ENCODE measurements around the gene FGR.

Gene FGR

GRCh38 chr1:27588256-27589232, 46.4 kb downstream of the FGR start:
- Histone ChIP-seq H3K27me3 (ENCODE audit: low read depth, low read length) (no peaks in the 10 kb centered on the region), H3K9me3 (ENCODE audit: control insufficient read depth in 1 of 2, low read length in 2 of 2) (no peaks in the 10 kb centered on the region), H3K4me3 (ENCODE audit: low read depth in 1 of 2, low read length in 2 of 2) (no peak overlapping the region), H3K4me1 (ENCODE audit: control insufficient read depth in 1 of 2, insufficient read depth in 2 of 2, low read length in 2 of 2) (peaks cover 17 to 66% of the 10 kb centered on the region in 2 donors), H3K27ac (ENCODE audit: low read length) (no peak overlapping the region), H3K36me3 (ENCODE audit: control insufficient read depth in 1 of 2, insufficient read depth in 2 of 2, low read length in 2 of 2) (peaks cover 0 to 3% of the 10 kb centered on the region in 2 donors)

- H3K36me3 ChIP-seq (ENCODE audit: control insufficient read depth in 1 of 2, insufficient read depth in 2 of 2, low read length in 2 of 2) = no peaks in the 10 kb centered on the region
- no peak overlapping the region for H3K4me3 ChIP-seq (ENCODE audit: low read depth in 1 of 2, low read length in 2 of 2)
- no peaks in the 10 kb centered on the region for H3K9me3 ChIP-seq (ENCODE audit: control insufficient read depth in 1 of 2, low read length in 2 of 2)
- H3K27me3 ChIP-seq (ENCODE audit: low read depth, low read length) = no peaks in the 10 kb centered on the region
- no peak overlapping the region for H3K27ac ChIP-seq (ENCODE audit: low read length)
- peaks cover 4 to 52% of the 10 kb centered on the region in 2 donors for H3K4me1 ChIP-seq (ENCODE audit: control insufficient read depth in 1 of 2, insufficient read depth in 2 of 2, low read length in 2 of 2)
Observed at GRCh38 chr1:27585684-27586083, 49.3 kb downstream of the FGR start.

DNA sequence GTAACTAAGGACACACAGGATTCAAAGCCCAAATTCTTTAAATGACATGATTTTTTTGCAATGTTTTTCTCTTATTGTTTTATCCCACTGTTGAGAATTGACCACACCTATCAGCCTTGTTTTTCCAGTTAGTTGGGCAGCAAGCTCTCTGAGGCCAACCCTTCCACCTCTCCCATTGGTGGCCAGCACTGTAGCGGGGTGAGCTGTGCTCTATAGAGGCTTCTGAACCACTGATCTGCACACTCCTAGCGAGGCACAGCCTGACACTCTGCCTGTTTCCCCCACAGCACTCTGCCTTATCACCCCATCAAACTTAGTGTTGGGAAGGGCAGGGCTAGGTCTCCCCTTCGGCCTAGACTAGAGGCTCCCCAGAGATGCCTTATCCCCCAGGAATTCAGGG, 50.5 kb downstream of the FGR start:
- Histone ChIP-seq H3K27me3 (ENCODE audit: low read depth, low read length) (no peaks in the 10 kb centered on the region), H3K4me1 (ENCODE audit: control insufficient read depth in 1 of 2, insufficient read depth in 2 of 2, low read length in 2 of 2) (peaks cover 0 to 40% of the 10 kb centered on the region in 2 donors), H3K27ac (ENCODE audit: low read length) (no peak overlapping the region), H3K36me3 (ENCODE audit: control insufficient read depth in 1 of 2, insufficient read depth in 2 of 2, low read length in 2 of 2) (no peaks in the 10 kb centered on the region), H3K4me3 (ENCODE audit: low read depth in 1 of 2, low read length in 2 of 2) (no peak overlapping the region), H3K9me3 (ENCODE audit: control insufficient read depth in 1 of 2, low read length in 2 of 2) (no peaks in the 10 kb centered on the region)

DNA sequence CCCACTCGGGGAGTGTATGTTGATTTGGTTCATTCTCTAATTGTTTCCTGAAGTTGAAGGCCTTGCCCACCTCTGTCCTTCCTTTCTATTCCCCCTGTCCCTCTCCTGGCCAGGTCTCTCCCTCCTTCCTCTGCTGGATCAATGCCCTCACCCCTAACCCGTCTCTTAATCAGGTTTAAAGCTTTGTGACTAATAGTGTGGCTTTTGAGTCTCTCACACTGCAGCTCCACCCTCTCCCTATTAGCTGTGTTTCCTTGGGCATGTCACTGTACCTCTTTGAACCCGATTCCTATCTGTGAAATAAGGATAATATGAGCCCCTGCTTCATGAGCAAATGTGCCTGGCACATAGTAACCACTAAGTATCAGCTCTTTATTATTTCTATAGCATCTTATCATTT, 51.5 kb downstream of the FGR start:
- Histone ChIP-seq H3K4me1 (ENCODE audit: control insufficient read depth in 1 of 2, insufficient read depth in 2 of 2, low read length in 2 of 2) (peaks cover 0 to 30% of the 10 kb centered on the region in 2 donors), H3K4me3 (ENCODE audit: low read depth in 1 of 2, low read length in 2 of 2) (no peak overlapping the region), H3K9me3 (ENCODE audit: control insufficient read depth in 1 of 2, low read length in 2 of 2) (no peaks in the 10 kb centered on the region), H3K27me3 (ENCODE audit: low read depth, low read length) (no peaks in the 10 kb centered on the region), H3K36me3 (ENCODE audit: control insufficient read depth in 1 of 2, insufficient read depth in 2 of 2, low read length in 2 of 2) (no peaks in the 10 kb centered on the region), H3K27ac (ENCODE audit: low read length) (no peak overlapping the region)

DNA sequence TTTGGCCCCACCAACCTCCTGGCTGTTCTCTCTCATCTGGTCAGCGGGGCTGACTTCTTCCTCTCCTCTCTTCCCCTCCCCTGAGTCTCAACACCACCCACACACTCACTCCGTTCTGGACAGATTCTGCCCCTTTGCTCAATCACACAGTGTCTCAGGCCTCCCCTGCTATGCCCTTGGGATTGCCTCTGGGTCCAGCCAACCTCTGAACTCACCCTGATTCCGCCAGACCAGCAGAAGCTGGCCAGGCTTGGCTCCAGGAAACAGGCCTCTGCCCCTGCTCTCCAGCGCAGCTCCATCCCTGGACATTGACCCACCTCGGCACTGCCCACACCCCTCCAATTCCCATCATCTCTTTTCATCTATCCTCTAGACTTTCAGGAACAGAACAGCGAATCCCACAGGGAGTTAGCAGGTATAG, 53.2 kb downstream of the FGR start:
- peaks cover 0 to 21% of the 10 kb centered on the region in 2 donors for H3K4me1 ChIP-seq (ENCODE audit: control insufficient read depth in 1 of 2, insufficient read depth in 2 of 2, low read length in 2 of 2)
- H3K27ac ChIP-seq (ENCODE audit: low read length) = no peak overlapping the region
- no peaks in the 10 kb centered on the region for H3K36me3 ChIP-seq (ENCODE audit: control insufficient read depth in 1 of 2, insufficient read depth in 2 of 2, low read length in 2 of 2)
- no peaks in the 10 kb centered on the region for H3K9me3 ChIP-seq (ENCODE audit: control insufficient read depth in 1 of 2, low read length in 2 of 2)
- H3K4me3 ChIP-seq (ENCODE audit: low read depth in 1 of 2, low read length in 2 of 2) = no peak overlapping the region
- no peaks in the 10 kb centered on the region for H3K27me3 ChIP-seq (ENCODE audit: low read depth, low read length)

GRCh38 chr1:27577504-27578188, 57.3 kb downstream of the FGR start:
- Histone ChIP-seq H3K4me1 (ENCODE audit: control insufficient read depth in 1 of 2, insufficient read depth in 2 of 2, low read length in 2 of 2) (peaks cover 22 to 50% of the 10 kb centered on the region in 2 donors), H3K27ac (ENCODE audit: low read length) (no peak overlapping the region), H3K4me3 (ENCODE audit: low read depth in 1 of 2, low read length in 2 of 2) (no peak overlapping the region), H3K36me3 (ENCODE audit: control insufficient read depth in 1 of 2, insufficient read depth in 2 of 2, low read length in 2 of 2) (no peaks in the 10 kb centered on the region), H3K27me3 (ENCODE audit: low read depth, low read length) (no peaks in the 10 kb centered on the region), H3K9me3 (ENCODE audit: control insufficient read depth in 1 of 2, low read length in 2 of 2) (no peaks in the 10 kb centered on the region)

DNA sequence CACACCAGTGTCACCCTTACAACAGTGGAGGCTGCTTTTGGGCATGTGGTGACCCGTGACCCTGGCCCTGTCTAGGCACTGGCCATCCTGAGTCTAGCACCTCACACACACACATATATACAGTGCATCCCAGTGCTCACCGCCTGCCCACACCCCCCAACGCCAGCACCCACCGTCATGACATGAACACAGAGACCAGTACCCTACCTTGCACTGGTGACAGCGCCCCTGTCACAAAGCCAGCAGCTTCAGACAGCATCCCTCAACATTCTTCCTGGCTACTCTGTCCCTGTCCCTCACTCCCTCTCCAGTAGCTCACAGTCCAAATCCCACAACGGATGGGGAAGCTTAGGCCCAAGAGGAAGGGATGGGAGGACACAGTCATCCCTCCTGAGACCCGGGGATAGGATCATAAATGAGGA, 58.2 kb downstream of the FGR start:
- H3K9me3 ChIP-seq (ENCODE audit: control insufficient read depth in 1 of 2, low read length in 2 of 2) = no peaks in the 10 kb centered on the region
- no peaks in the 10 kb centered on the region for H3K27me3 ChIP-seq (ENCODE audit: low read depth, low read length)
- peaks cover 28 to 54% of the 10 kb centered on the region in 2 donors for H3K4me1 ChIP-seq (ENCODE audit: control insufficient read depth in 1 of 2, insufficient read depth in 2 of 2, low read length in 2 of 2)
- H3K36me3 ChIP-seq (ENCODE audit: control insufficient read depth in 1 of 2, insufficient read depth in 2 of 2, low read length in 2 of 2) = no peaks in the 10 kb centered on the region
- no peak overlapping the region for H3K4me3 ChIP-seq (ENCODE audit: low read depth in 1 of 2, low read length in 2 of 2)
- H3K27ac ChIP-seq (ENCODE audit: low read length) = peak overlapping the region; percentile 67

DNA sequence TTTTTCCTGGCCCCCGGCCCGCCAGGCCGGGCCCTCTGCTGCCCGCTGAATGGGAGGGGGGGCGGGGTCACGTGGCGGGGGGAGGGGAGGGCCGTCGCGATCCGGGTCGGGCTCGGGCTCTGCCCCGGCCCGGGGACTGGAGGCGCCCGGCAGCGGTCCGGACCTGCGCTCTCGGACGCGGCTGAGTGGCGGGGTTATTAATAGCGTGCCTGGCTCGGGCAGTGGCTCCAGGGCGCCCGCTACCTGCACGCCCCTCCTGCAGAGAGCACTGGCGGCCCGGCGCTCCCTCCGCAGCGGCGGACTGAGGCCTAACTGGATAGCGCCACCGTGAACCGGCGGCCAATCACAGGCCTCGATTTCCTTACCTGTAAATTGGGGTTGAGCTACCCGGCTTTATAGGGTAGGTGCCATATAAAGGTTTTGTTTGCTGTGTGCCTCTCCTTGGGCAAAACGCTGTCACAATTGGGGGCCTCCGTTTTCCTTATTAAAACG, 59.1 kb downstream of the FGR start:
- peaks cover 33 to 58% of the 10 kb centered on the region in 2 donors for H3K4me1 ChIP-seq (ENCODE audit: control insufficient read depth in 1 of 2, insufficient read depth in 2 of 2, low read length in 2 of 2)
- peak overlapping the region; percentile 67 for H3K27ac ChIP-seq (ENCODE audit: low read length)
- no peaks in the 10 kb centered on the region for H3K36me3 ChIP-seq (ENCODE audit: control insufficient read depth in 1 of 2, insufficient read depth in 2 of 2, low read length in 2 of 2)
- H3K27me3 ChIP-seq (ENCODE audit: low read depth, low read length) = no peaks in the 10 kb centered on the region
- H3K9me3 ChIP-seq (ENCODE audit: control insufficient read depth in 1 of 2, low read length in 2 of 2) = no peaks in the 10 kb centered on the region
- peak overlapping the region; percentile 16 to 47 for H3K4me3 ChIP-seq (ENCODE audit: low read depth in 1 of 2, low read length in 2 of 2)

DNA sequence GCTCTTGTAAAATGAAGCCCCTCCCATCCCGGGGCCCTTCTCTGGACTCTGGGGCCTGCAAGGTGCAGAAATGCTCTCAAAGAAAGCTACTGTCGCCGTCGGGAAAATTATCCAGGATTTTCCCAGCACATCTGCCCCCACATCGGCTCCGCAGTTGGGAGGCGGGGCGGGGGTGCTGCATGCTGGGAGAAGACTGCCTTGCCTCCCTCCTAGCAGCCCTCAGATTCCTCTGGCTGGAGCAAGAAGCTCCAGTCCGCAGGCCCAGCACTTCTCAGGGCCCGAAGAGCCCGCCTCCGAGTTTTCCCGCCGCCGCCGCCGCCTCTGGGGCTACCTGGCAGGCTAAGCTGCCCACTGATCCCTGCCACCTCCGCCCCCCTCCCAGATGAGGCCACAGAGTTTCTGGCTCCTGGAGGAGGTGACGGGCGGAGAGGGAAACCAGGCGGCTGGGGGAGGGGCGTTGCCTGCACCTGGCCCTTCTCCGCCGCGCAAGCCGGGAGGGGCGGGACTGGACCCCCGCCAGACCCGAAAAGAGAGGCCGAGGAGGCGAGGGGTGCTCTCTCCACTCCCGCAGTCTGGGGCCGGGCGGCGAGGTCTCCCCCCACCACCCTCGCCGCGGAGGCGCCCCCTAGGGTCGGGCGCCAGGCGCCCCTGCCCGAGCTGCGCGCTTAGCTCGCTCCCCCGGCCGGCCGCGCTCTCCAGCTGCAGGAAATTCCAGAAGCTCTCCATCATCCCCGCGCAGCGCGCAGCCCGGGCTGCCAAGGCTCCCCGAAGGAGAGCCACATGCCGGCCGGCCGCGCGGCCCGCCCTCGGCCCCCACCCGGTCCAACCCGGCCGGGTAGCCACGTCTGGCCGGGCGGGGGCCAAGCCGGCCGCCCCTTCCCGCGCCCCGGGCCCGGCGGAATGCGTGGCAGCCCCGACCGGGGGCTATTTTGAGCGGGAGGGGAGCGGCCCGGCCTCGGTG, 59.8 kb downstream of the FGR start:
- H3K4me3 ChIP-seq (ENCODE audit: low read depth in 1 of 2, low read length in 2 of 2) = peak overlapping the region in 1 of 2 donors; percentile 51
- peaks cover 33 to 66% of the 10 kb centered on the region in 2 donors for H3K4me1 ChIP-seq (ENCODE audit: control insufficient read depth in 1 of 2, insufficient read depth in 2 of 2, low read length in 2 of 2)
- no peaks in the 10 kb centered on the region for H3K27me3 ChIP-seq (ENCODE audit: low read depth, low read length)
- no peak overlapping the region for H3K27ac ChIP-seq (ENCODE audit: low read length)
- H3K9me3 ChIP-seq (ENCODE audit: control insufficient read depth in 1 of 2, low read length in 2 of 2) = no peaks in the 10 kb centered on the region
- no peaks in the 10 kb centered on the region for H3K36me3 ChIP-seq (ENCODE audit: control insufficient read depth in 1 of 2, insufficient read depth in 2 of 2, low read length in 2 of 2)

DNA sequence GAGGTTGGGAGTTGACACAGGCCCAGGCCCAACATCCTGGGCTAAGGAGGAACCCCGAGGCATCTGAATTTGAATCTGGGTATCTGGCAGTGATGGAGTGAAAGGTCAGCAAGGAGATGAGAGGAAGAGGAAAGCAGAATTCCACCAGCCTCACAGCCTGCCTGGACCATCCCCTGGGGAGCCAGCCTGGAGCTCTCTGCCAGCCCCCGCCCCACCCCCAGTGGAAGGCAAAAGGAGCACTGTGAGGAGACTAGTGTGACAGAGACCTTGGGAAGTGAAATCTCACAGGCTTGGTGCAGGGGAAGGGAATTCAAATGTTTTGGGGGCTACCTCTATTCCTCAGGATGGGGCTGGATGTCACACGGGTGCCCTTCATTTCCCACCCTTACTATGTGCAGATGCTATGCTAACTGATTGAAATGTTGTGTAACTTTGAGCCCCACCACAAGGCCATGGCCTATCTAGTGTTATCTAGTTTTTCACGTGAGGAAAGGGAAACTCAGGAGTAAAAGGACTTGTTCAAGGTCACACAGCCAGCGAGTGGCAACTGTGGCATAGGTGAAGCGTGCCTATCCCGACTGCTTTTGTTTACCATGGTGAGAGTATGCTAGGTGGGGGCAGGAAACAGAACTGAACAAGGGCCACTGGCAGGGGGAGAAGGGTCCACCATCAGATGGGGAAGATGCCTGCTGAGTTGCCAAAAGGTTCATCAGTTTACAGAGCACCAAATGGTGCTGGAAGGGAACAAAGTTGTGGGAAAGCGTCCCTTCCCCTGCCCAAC, 60.8 kb downstream of the FGR start:
- H3K36me3 ChIP-seq (ENCODE audit: control insufficient read depth in 1 of 2, insufficient read depth in 2 of 2, low read length in 2 of 2) = no peaks in the 10 kb centered on the region
- H3K27ac ChIP-seq (ENCODE audit: low read length) = no peak overlapping the region
- no peaks in the 10 kb centered on the region for H3K9me3 ChIP-seq (ENCODE audit: control insufficient read depth in 1 of 2, low read length in 2 of 2)
- peak overlapping the region in 1 of 2 donors; percentile 51 for H3K4me3 ChIP-seq (ENCODE audit: low read depth in 1 of 2, low read length in 2 of 2)
- peaks cover 33 to 75% of the 10 kb centered on the region in 2 donors for H3K4me1 ChIP-seq (ENCODE audit: control insufficient read depth in 1 of 2, insufficient read depth in 2 of 2, low read length in 2 of 2)
- H3K27me3 ChIP-seq (ENCODE audit: low read depth, low read length) = no peaks in the 10 kb centered on the region

Data from muscle layer of duodenum (tissue), 2 donors.